ENCODE measurements around the gene YWHAE.
"Not testable (repeated sequence)": the region's sequence is repeated elsewhere in the genome, so short reads cannot be mapped to it uniquely, and the experiment has no call there.

The YWHAE gene

GRCh38 chr17:1399679-1400512 lies at the start of gene YWHAE:
Gene YWHAE, minus strand, starts transcription at chr17:1400222. Its CDS starts 112 bp downstream, at chr17:1400110.
- Mint-ChIP-seq H3K36me3 (peaks cover 3% of the 10 kb centered on the region), H3K27ac (peak within 1 kb of the TSS; percentile 98)

GRCh38 chr17:1449412-1449967 lies 49.5 kb upstream of the YWHAE start:
- ATAC-seq (ENCODE audit: low read depth) = no peak
- Mint-ChIP-seq H3K4me1 (peaks cover 29% of the 10 kb centered on the region), H3K9me3 (no peaks in the 10 kb centered on the region), H3K27me3 (no peaks in the 10 kb centered on the region), H3K36me3 (peaks cover 2% of the 10 kb centered on the region), H3K27ac (peak overlapping the region; percentile 49), H3K4me3 (no peak overlapping the region)
- no peak for DNase-seq (ENCODE audit: low spot score in 2 of 2)

More at GRCh38 chr17:1399679-1400512, at the start of gene YWHAE:
- Mint-ChIP-seq H3K4me1 (peaks cover 19% of the 10 kb centered on the region), H3K9me3 (no peaks in the 10 kb centered on the region), H3K4me3 (peak within 1 kb of the TSS; percentile 95), H3K27me3 (no peaks in the 10 kb centered on the region)
- ATAC-seq (ENCODE audit: low read depth) = peak; percentile 88
- peak; percentile 91 to 94 for DNase-seq (ENCODE audit: low spot score in 2 of 2)

DNA sequence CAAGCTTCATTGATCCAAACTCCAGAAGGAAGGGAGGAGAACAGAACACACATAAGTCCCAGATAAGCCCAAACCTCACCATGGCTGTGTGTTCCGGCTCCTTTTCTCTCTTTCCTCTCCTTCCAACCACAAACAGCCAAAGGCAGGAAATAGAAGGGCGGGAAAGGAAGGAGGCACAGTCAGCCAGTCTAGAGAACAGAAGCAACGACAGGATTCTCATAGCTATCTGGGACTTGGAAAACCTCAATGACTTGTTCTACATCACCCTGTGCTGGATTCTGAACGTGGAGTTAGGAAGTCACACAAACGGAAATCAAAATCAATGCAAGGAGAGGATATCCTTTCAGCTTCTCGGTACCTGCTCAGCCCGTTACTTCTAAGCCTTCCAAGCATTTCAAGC lies 47.0 kb upstream of the YWHAE start:
- ATAC-seq (ENCODE audit: low read depth) = no peak
- H3K9me3 Mint-ChIP-seq = no peaks in the 10 kb centered on the region
- peaks cover 18% of the 10 kb centered on the region for H3K4me1 Mint-ChIP-seq

DNA sequence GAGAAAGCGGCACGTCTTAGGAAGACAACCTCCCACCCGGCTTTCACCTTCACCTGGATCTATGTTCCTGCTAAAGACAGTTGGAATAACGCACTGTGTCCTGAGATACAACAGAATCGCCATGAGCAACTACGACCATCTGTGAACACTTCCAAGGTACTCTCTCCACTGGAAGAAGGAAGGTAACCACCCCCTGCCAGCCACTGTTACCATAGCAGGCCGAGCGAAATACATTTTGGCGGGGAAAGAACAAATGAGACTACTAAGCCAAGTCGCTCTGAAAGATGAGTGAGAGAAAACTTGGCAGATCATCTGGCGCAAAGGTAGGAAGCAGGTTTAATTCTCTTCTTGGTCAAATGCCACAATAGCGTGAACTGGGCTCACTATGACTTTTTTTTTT lies 46.2 kb upstream of the YWHAE start:
- Mint-ChIP-seq H3K9me3 (no peaks in the 10 kb centered on the region), H3K36me3 (peaks cover 2% of the 10 kb centered on the region), H3K27me3 (no peaks in the 10 kb centered on the region), H3K4me1 (peaks cover 17% of the 10 kb centered on the region), H3K4me3 (no peak overlapping the region), H3K27ac (no peak overlapping the region)
- no peak for ATAC-seq (ENCODE audit: low read depth)
- DNase-seq (ENCODE audit: low spot score in 2 of 2) = no peak

More for the DNA sequence above, 47.0 kb upstream of the YWHAE start:
- Mint-ChIP-seq H3K27ac (no peak overlapping the region), H3K36me3 (peaks cover 2% of the 10 kb centered on the region), H3K4me3 (no peak overlapping the region), H3K27me3 (no peaks in the 10 kb centered on the region)
- DNase-seq (ENCODE audit: low spot score in 2 of 2) = no peak

DNA sequence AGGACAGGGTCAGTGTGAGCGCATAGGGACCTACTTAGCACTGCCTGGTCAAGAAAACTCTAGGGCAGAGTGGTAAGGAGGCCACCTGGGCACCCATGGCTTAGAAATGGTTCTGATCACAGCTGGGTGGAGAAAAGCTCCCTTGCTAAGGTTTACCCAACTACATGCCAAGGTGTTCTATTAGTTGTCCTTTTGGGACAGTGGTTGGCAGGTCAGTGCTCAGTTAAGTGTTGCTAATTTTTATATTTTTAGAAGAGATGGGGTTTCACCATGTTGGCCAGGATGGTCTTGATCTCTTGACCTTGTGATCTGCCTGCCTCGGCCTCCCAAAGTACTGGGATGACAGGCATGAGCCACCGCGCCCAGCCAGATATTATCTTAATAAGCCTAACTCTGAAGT lies 45.7 kb upstream of the YWHAE start:
- H3K36me3 Mint-ChIP-seq; ATAC-seq (ENCODE audit: low read depth); H3K27me3 Mint-ChIP-seq; DNase-seq (ENCODE audit: low spot score in 2 of 2); H3K27ac Mint-ChIP-seq; H3K9me3 Mint-ChIP-seq; H3K4me3 Mint-ChIP-seq: not testable (repeated sequence)
- peaks cover 17% of the 10 kb centered on the region for H3K4me1 Mint-ChIP-seq

GRCh38 chr17:1442721-1443120 lies 42.7 kb upstream of the YWHAE start:
- H3K4me1 Mint-ChIP-seq; H3K27ac Mint-ChIP-seq; H3K36me3 Mint-ChIP-seq; H3K9me3 Mint-ChIP-seq; ATAC-seq (ENCODE audit: low read depth); H3K27me3 Mint-ChIP-seq; DNase-seq (ENCODE audit: low spot score in 2 of 2); H3K4me3 Mint-ChIP-seq: not testable (repeated sequence)

- Mint-ChIP-seq H3K27me3 (no peaks in the 10 kb centered on the region), H3K36me3 (peaks cover 2% of the 10 kb centered on the region), H3K9me3 (no peaks in the 10 kb centered on the region), H3K4me3 (no peak overlapping the region), H3K4me1 (peaks cover 8% of the 10 kb centered on the region), H3K27ac (no peak overlapping the region)
- ATAC-seq (ENCODE audit: low read depth) (no peak), DNase-seq (ENCODE audit: low spot score in 2 of 2) (no peak)
Measured at GRCh38 chr17:1442187-1442586, 42.2 kb upstream of the YWHAE start.

GRCh38 chr17:1440921-1441320 lies 40.9 kb upstream of the YWHAE start:
- Mint-ChIP-seq H3K36me3 (peaks cover 11% of the 10 kb centered on the region), H3K27me3 (no peaks in the 10 kb centered on the region), H3K9me3 (no peaks in the 10 kb centered on the region), H3K4me1 (peaks cover 7% of the 10 kb centered on the region), H3K27ac (no peak overlapping the region), H3K4me3 (no peak overlapping the region)
- ATAC-seq (ENCODE audit: low read depth) (no peak), DNase-seq (ENCODE audit: low spot score in 2 of 2) (no peak)

- Mint-ChIP-seq H3K27me3 (no peaks in the 10 kb centered on the region), H3K9me3 (no peaks in the 10 kb centered on the region), H3K27ac (no peak overlapping the region), H3K4me3 (no peak overlapping the region), H3K36me3 (peaks cover 14% of the 10 kb centered on the region), H3K4me1 (peaks cover 6% of the 10 kb centered on the region)
- ATAC-seq (ENCODE audit: low read depth) (no peak), DNase-seq (ENCODE audit: low spot score in 2 of 2) (no peak)
Measured at GRCh38 chr17:1438593-1439083, 38.6 kb upstream of the YWHAE start.

GRCh38 chr17:1435326-1435725 lies 35.3 kb upstream of the YWHAE start:
- no peaks in the 10 kb centered on the region for H3K9me3 Mint-ChIP-seq
- H3K27ac Mint-ChIP-seq = peak overlapping the region; percentile 18
- no peaks in the 10 kb centered on the region for H3K27me3 Mint-ChIP-seq
- ATAC-seq (ENCODE audit: low read depth) (no peak), DNase-seq (ENCODE audit: low spot score in 2 of 2) (no peak)
- H3K4me3 Mint-ChIP-seq = no peak overlapping the region
- peaks cover 12% of the 10 kb centered on the region for H3K4me1 Mint-ChIP-seq
- peaks cover 22% of the 10 kb centered on the region for H3K36me3 Mint-ChIP-seq

- ATAC-seq (ENCODE audit: low read depth) (no peak), DNase-seq (ENCODE audit: low spot score in 2 of 2) (no peak)
- Mint-ChIP-seq H3K9me3 (no peaks in the 10 kb centered on the region), H3K27me3 (no peaks in the 10 kb centered on the region), H3K27ac (no peak overlapping the region), H3K4me3 (no peak overlapping the region), H3K36me3 (peaks cover 22% of the 10 kb centered on the region), H3K4me1 (peaks cover 12% of the 10 kb centered on the region)
Measured at GRCh38 chr17:1434150-1434549, 34.1 kb upstream of the YWHAE start.

GRCh38 chr17:1431631-1432104 lies 31.6 kb upstream of the YWHAE start:
- Mint-ChIP-seq H3K36me3 (peaks cover 20% of the 10 kb centered on the region), H3K9me3 (no peaks in the 10 kb centered on the region), H3K4me3 (no peak overlapping the region), H3K27ac (peak overlapping the region; percentile 69), H3K4me1 (peaks cover 12% of the 10 kb centered on the region), H3K27me3 (no peaks in the 10 kb centered on the region)
- ATAC-seq (ENCODE audit: low read depth) = no peak
- no peak for DNase-seq (ENCODE audit: low spot score in 2 of 2)

DNA sequence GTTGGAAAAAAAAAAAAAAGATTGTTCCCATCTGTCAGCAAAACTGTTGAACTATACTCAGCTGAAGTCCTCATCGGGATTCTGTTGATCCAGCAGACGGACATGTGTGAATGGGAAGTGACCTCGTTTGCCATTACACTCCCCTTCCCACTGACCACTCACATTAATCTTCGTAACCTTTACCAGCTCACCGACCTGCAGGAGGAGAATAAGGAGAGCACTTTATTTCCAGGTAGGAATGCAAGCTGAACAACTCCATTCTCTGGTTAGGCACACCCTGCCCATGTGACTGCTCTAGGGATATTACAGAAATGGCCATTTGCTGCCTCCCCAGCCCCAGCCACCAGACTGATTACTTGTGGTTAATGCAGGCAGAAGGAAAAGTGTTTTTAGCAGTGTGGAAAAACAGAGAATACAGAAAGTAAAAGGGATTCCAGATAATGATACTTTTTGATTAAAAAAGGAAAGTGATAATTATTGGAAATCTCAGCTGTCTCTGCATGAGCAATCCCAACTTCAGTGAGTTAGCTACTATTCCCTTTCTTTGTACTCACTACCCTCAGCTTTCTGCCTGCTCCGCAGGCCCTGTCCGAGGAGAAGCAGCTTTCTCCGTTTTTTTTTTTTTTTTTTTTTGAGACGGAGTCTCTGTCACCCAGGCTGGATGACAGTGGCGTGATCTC lies 23.6 kb upstream of the YWHAE start:
- no peaks in the 10 kb centered on the region for H3K27me3 Mint-ChIP-seq
- no peak for DNase-seq (ENCODE audit: low spot score in 2 of 2)
- no peak overlapping the region for H3K27ac Mint-ChIP-seq
- no peaks in the 10 kb centered on the region for H3K9me3 Mint-ChIP-seq
- ATAC-seq (ENCODE audit: low read depth) = no peak
- H3K4me3 Mint-ChIP-seq = no peak overlapping the region
- H3K36me3 Mint-ChIP-seq = peaks cover 16% of the 10 kb centered on the region
- peaks cover 2% of the 10 kb centered on the region for H3K4me1 Mint-ChIP-seq

DNA sequence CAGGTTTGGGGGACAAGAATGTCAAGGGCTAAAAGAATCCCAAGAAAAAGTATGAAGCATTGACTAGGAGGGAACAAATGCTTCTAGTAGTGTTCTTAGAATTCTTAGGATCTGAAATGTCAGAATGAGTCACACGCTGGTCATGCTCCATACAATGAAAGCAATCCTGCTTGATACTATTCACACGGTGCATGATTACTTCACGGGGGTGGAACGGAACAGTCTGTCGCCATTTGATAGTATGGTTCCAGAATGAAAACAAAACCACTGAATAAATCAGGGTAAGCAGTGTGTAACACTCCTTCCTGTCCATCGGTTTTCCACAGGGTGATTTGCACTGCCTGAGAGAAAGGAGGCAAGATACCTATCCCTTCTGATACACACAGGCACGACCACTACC lies 22.9 kb upstream of the YWHAE start:
- H3K4me1 Mint-ChIP-seq = peaks cover 2% of the 10 kb centered on the region
- H3K4me3 Mint-ChIP-seq = no peak overlapping the region
- peak overlapping the region; percentile 14 for H3K27ac Mint-ChIP-seq
- H3K27me3 Mint-ChIP-seq = no peaks in the 10 kb centered on the region
- no peaks in the 10 kb centered on the region for H3K9me3 Mint-ChIP-seq
- ATAC-seq (ENCODE audit: low read depth) = no peak
- no peak for DNase-seq (ENCODE audit: low spot score in 2 of 2)
- peaks cover 16% of the 10 kb centered on the region for H3K36me3 Mint-ChIP-seq

Measured in memory B cell (primary cell).